ENCODE data around the gene EHD4. TPM values are rescaled to one million over a fixed set of nuclear protein-coding genes. Genes with fewer than 3 reads are reported as not detected.

EHD4 gene
- polyA plus RNA-seq, 1 of the 3 experiments (the other 2 are of a cell fraction), result 17.5 TPM

- Histone ChIP-seq H2AFZ (ENCODE audit: low read depth) (no peak overlapping the region), H4K20me1 (ENCODE audit: insufficient read depth) (no peaks in the 10 kb centered on the region), H3K27me3 (ENCODE audit: insufficient read depth) (no peaks in the 10 kb centered on the region), H3K9ac (no peak overlapping the region), H3K4me2 (no peak overlapping the region), H3F3A (replicated peaks; ENCODE audit: insufficient read depth) (no peaks in the 10 kb centered on the region), H3K9me2 (no peaks in the 10 kb centered on the region), H3K79me2 (ENCODE audit: insufficient read depth) (no peaks in the 10 kb centered on the region), H3K4me3 (ENCODE audit: low read depth in 2 of 2, low read length in 1 of 2) (no peak overlapping the region), H3K4me1 (ENCODE audit: control insufficient read depth in 1 of 2, insufficient read depth in 2 of 2, low read depth in 1 of 2, low read length in 1 of 2) (peaks cover 0 to 25% of the 10 kb centered on the region in 2 experiments; a peak in 1 of 4 replicates), H3K36me3 (replicated peaks in 1 of 2; ENCODE audit: control insufficient read depth in 1 of 2, insufficient read depth in 2 of 2, low read length in 1 of 2) (no peaks in the 10 kb centered on the region), H3K9me3 (no peaks in the 10 kb centered on the region), H3K27ac (ENCODE audit: low read depth in 2 of 2, low read length in 1 of 2) (no peak overlapping the region)
- POLR2A ChIA-PET, result no interaction called here
- TF ChIP-seq FOSL2 (IDR thresholded peaks at IDR 0.05; ENCODE audit: borderline replicate concordance, low read depth) (no peak), MAX (IDR thresholded peaks at IDR 0.05; ENCODE audit: low read depth) (no peak), RCOR1 (IDR thresholded peaks at IDR 0.05; ENCODE audit: low read length) (no peak), JUND (IDR thresholded peaks at IDR 0.05) (no peak), ZBTB33 (IDR thresholded peaks at IDR 0.05; ENCODE audit: borderline replicate concordance, low read depth) (no peak), RXRA (IDR thresholded peaks at IDR 0.05; ENCODE audit: borderline replicate concordance, low read depth) (no peak), EZH2phosphoT487 (IDR thresholded peaks at IDR 0.05; ENCODE audit: borderline replicate concordance, low read depth) (no peak), NRF1 (IDR thresholded peaks at IDR 0.05; ENCODE audit: low read depth, low read length) (no peak), USF2 (IDR thresholded peaks at IDR 0.05; ENCODE audit: borderline replicate concordance, low read depth, low read length) (no peak), TEAD4 (IDR thresholded peaks at IDR 0.05; ENCODE audit: borderline replicate concordance, insufficient read depth) (no peak)
- no peak for DNase-seq
- WGBS (ENCODE audit: low lambda C conversion rate), result 76% methylated on average over 5 of the region's 13 CpGs
- CTCF ChIA-PET, result interaction anchor here (1.1 to 1.7 kb wide), 2 partner anchors 20 to 66 kb away, joined by 3 to 4 read pairs; no protein-coding TSS in a partner anchor
Measured at GRCh38 chr15:41877631-41878354, 94.6 kb downstream of the EHD4 start.

- TF ChIP-seq EP300 (IDR thresholded peaks at IDR 0.05; ENCODE audit: borderline replicate concordance in 1 of 2, low read depth in 1 of 2, low read length in 1 of 2), result no peak
- no peak for TF ChIP-seq TAF1 (IDR thresholded peaks at IDR 0.05; ENCODE audit: borderline replicate concordance, low read depth, low read length)
- no peak for TF ChIP-seq FOSL2 (IDR thresholded peaks at IDR 0.05; ENCODE audit: borderline replicate concordance, low read depth)
- TF ChIP-seq USF2 (IDR thresholded peaks at IDR 0.05; ENCODE audit: borderline replicate concordance, low read depth, low read length), result no peak
- TF ChIP-seq RCOR1 (IDR thresholded peaks at IDR 0.05; ENCODE audit: low read length), result no peak
- H3K4me3 ChIP-seq (ENCODE audit: low read depth in 2 of 2, low read length in 1 of 2), result no peak overlapping the region
- H3K4me1 ChIP-seq (ENCODE audit: control insufficient read depth in 1 of 2, insufficient read depth in 2 of 2, low read depth in 1 of 2, low read length in 1 of 2), result peaks cover 0 to 25% of the 10 kb centered on the region in 2 experiments; a peak in 1 of 4 replicates
- no peak overlapping the region for H3K9ac ChIP-seq
- 40% methylated on average over 3 of the region's 12 CpGs for WGBS (ENCODE audit: low lambda C conversion rate)
- no peaks in the 10 kb centered on the region for H3K9me2 ChIP-seq
- CTCF ChIA-PET, result interaction anchor here (1.7 kb wide), 1 partner anchor 16 kb away, joined by 6 read pairs; no protein-coding TSS in a partner anchor
- H3K9me3 ChIP-seq, result no peaks in the 10 kb centered on the region
- DNase-seq, result peak; percentile 60
- H2AFZ ChIP-seq (ENCODE audit: low read depth), result no peak overlapping the region
- H3K36me3 ChIP-seq (replicated peaks in 1 of 2; ENCODE audit: control insufficient read depth in 1 of 2, insufficient read depth in 2 of 2, low read length in 1 of 2), result no peaks in the 10 kb centered on the region
- POLR2A ChIA-PET, result interaction anchor here (0.8 to 1.6 kb wide), 2 partner anchors 9 to 14 kb away, joined by 3 to 4 read pairs; no protein-coding TSS in a partner anchor
- H3K27ac ChIP-seq (ENCODE audit: low read depth in 2 of 2, low read length in 1 of 2), result no peak overlapping the region; a peak in 1 of 4 replicates
- no peaks in the 10 kb centered on the region for H3K27me3 ChIP-seq (ENCODE audit: insufficient read depth)
- no peak overlapping the region for H3K4me2 ChIP-seq
- H3F3A ChIP-seq (replicated peaks; ENCODE audit: insufficient read depth), result no peaks in the 10 kb centered on the region
- no peaks in the 10 kb centered on the region for H4K20me1 ChIP-seq (ENCODE audit: insufficient read depth)
- H3K79me2 ChIP-seq (ENCODE audit: insufficient read depth), result no peaks in the 10 kb centered on the region
Measured at GRCh38 chr15:41876689-41877088, 95.7 kb downstream of the EHD4 start.

Measured in SK-N-SH (cell line).